ENCODE measurements around the gene LPXN.

LPXN gene

GRCh38 chr11:58608331-58608730 lies 32.7 kb upstream of the LPXN start:
- H3K36me3 ChIP-seq (replicated peaks; ENCODE audit: insufficient read depth, low read length): peaks cover 21% of the 10 kb centered on the region; the same call in 1 of the 2 replicates
- no peak overlapping the region for H3K4me2 ChIP-seq (ENCODE audit: low read depth, low read length)
- H3K9me3 ChIP-seq (replicated peaks; ENCODE audit: insufficient read depth, low read length): no peaks in the 10 kb centered on the region
- no peak for DNase-seq
- H3K4me1 ChIP-seq (ENCODE audit: low read length): no peaks in the 10 kb centered on the region
- H3K27me3 ChIP-seq (replicated peaks; ENCODE audit: insufficient read depth, low read length): no peaks in the 10 kb centered on the region
- TF ChIP-seq CTCF (IDR thresholded peaks at IDR 0.05; ENCODE audit: low read length) (no peak), EZH2phosphoT487 (IDR thresholded peaks at IDR 0.05; ENCODE audit: low read length) (no peak), EZH2 (optimal IDR thresholded peaks at IDR 0.05; ENCODE audit: low read depth, low read length) (no peak)
- no peak overlapping the region for H3K27ac ChIP-seq (ENCODE audit: low read length)
- no peak overlapping the region for H2AFZ ChIP-seq (ENCODE audit: low read length)
- no peak overlapping the region for H3K9ac ChIP-seq (ENCODE audit: low read length)
- H3K79me2 ChIP-seq (ENCODE audit: low read length): peaks cover 86% of the 10 kb centered on the region
- no peak overlapping the region for H3K4me3 ChIP-seq (ENCODE audit: low read length)
- H3F3A ChIP-seq (ENCODE audit: insufficient read depth, low read length): no peaks in the 10 kb centered on the region
- peaks cover 7% of the 10 kb centered on the region; the same call in 1 of the 2 replicates for H4K20me1 ChIP-seq (ENCODE audit: insufficient read depth, low read length)
- H3K9me2 ChIP-seq (replicated peaks; ENCODE audit: insufficient read depth, low read length): no peaks in the 10 kb centered on the region

- TF ChIP-seq EZH2 (optimal IDR thresholded peaks at IDR 0.05; ENCODE audit: low read depth, low read length) (no peak), CTCF (IDR thresholded peaks at IDR 0.05; ENCODE audit: low read length) (no peak), EZH2phosphoT487 (IDR thresholded peaks at IDR 0.05; ENCODE audit: low read length) (no peak)
Measured at GRCh38 chr11:58606930-58607714, 31.5 kb upstream of the LPXN start.

GRCh38 chr11:58600510-58600909 lies 24.9 kb upstream of the LPXN start:
- Histone ChIP-seq H4K20me1 (ENCODE audit: insufficient read depth, low read length) (peaks cover 12% of the 10 kb centered on the region; the same call in 1 of the 2 replicates), H2AFZ (ENCODE audit: low read length) (no peak overlapping the region)

More at GRCh38 chr11:58606930-58607714, 31.5 kb upstream of the LPXN start:
- Histone ChIP-seq H3K4me1 (ENCODE audit: low read length) (no peaks in the 10 kb centered on the region), H3K4me2 (ENCODE audit: low read depth, low read length) (no peak overlapping the region), H3K27ac (ENCODE audit: low read length) (no peak overlapping the region), H3K4me3 (ENCODE audit: low read length) (no peak overlapping the region), H3F3A (ENCODE audit: insufficient read depth, low read length) (no peaks in the 10 kb centered on the region), H3K9ac (ENCODE audit: low read length) (no peak overlapping the region), H2AFZ (ENCODE audit: low read length) (no peak overlapping the region), H3K79me2 (ENCODE audit: low read length) (peaks cover 89% of the 10 kb centered on the region), H3K9me2 (replicated peaks; ENCODE audit: insufficient read depth, low read length) (no peaks in the 10 kb centered on the region), H3K36me3 (replicated peaks; ENCODE audit: insufficient read depth, low read length) (peaks cover 9% of the 10 kb centered on the region; the same call in 1 of the 2 replicates), H3K9me3 (replicated peaks; ENCODE audit: insufficient read depth, low read length) (no peaks in the 10 kb centered on the region), H4K20me1 (ENCODE audit: insufficient read depth, low read length) (peaks cover 7% of the 10 kb centered on the region), H3K27me3 (replicated peaks; ENCODE audit: insufficient read depth, low read length) (no peaks in the 10 kb centered on the region)
- no peak for DNase-seq

More at GRCh38 chr11:58600510-58600909, 24.9 kb upstream of the LPXN start:
- H3F3A ChIP-seq (ENCODE audit: insufficient read depth, low read length): no peaks in the 10 kb centered on the region
- no peaks in the 10 kb centered on the region; the same call in 1 of the 2 replicates for H3K36me3 ChIP-seq (replicated peaks; ENCODE audit: insufficient read depth, low read length)
- H3K9me3 ChIP-seq (replicated peaks; ENCODE audit: insufficient read depth, low read length): no peaks in the 10 kb centered on the region
- no peak for DNase-seq
- H3K4me1 ChIP-seq (ENCODE audit: low read length): no peaks in the 10 kb centered on the region
- H3K79me2 ChIP-seq (ENCODE audit: low read length): peaks cover 100% of the 10 kb centered on the region
- H3K4me2 ChIP-seq (ENCODE audit: low read depth, low read length): no peak overlapping the region
- H3K4me3 ChIP-seq (ENCODE audit: low read length): no peak overlapping the region
- no peak overlapping the region for H3K27ac ChIP-seq (ENCODE audit: low read length)
- no peaks in the 10 kb centered on the region for H3K9me2 ChIP-seq (replicated peaks; ENCODE audit: insufficient read depth, low read length)
- H3K27me3 ChIP-seq (replicated peaks; ENCODE audit: insufficient read depth, low read length): no peaks in the 10 kb centered on the region
- no peak overlapping the region for H3K9ac ChIP-seq (ENCODE audit: low read length)
- TF ChIP-seq EZH2phosphoT487 (IDR thresholded peaks at IDR 0.05; ENCODE audit: low read length) (no peak), CTCF (IDR thresholded peaks at IDR 0.05; ENCODE audit: low read length) (no peak), EZH2 (optimal IDR thresholded peaks at IDR 0.05; ENCODE audit: low read depth, low read length) (no peak)

Measured in MM.1S (cell line).